Measurements from ENCODE around the gene KCNA1. TPM values are rescaled to one million over a fixed set of nuclear protein-coding genes. Genes with fewer than 3 reads are reported as not detected.

The KCNA1 gene
- total RNA-seq, 2 experiments from 2014 or later: not detected

- CTCF ChIA-PET: no interaction called here
- POLR2A ChIA-PET: no interaction called here
Measured at GRCh38 chr12:4957761-4958160, 48.1 kb downstream of the KCNA1 start.

DNA sequence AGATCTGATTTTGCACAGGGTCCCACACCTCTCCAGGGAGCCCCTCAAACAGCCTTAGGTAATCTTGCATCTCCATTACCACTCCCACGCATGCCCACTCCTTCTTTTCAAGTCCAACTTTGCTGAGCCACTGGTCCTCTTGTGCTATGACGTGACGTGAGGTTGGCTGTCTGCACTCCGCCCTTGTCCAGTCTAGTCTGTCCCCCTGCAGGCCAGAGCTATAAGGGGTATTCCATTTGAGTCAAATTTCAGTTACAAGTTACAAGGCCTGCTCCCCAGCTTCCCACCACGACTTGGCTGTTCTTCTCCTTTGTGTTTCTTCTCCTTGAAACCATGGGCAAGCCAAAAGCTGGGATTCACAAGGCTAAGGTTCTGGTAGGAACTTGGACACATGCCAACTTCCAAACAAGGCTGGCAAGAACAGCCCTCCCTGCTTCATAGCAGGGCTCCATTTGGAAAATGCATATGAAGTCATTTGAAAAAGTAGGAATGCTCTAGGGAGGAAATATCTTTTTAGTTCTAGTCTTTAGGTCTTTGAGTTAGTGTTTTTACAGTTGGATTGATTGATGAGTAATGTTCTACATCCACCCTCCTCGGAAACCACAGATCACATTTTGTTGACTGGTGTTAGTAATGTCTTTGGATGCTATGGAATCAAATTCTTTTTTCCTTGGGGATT lies 49.1 kb downstream of the KCNA1 start:
- POLR2A ChIA-PET: no interaction called here
- CTCF ChIA-PET: no interaction called here

- CTCF ChIA-PET: no interaction called here
- POLR2A ChIA-PET: no interaction called here
Measured at GRCh38 chr12:4959381-4959780, 49.7 kb downstream of the KCNA1 start.

DNA sequence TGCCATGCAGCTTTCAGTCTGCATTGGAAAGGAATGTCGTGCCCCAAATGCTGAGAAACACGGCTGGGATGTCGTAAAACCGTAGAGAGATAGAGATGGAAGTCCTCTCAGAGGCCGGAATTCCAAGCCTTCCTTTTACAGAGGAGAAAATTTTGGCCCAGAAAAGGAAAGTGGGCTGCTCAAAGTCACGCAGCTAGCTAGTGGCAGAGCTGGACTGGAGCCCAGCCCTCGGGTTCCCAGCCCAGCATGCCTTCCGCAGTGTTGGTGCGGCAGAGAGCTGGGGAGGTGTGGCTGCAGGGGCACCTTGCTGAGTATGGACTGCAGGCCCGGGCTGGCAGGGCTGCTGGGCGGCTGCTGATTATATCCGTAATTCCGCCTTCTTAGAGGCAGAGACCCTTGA lies 50.3 kb downstream of the KCNA1 start:
- POLR2A ChIA-PET: no interaction called here
- CTCF ChIA-PET: no interaction called here

DNA sequence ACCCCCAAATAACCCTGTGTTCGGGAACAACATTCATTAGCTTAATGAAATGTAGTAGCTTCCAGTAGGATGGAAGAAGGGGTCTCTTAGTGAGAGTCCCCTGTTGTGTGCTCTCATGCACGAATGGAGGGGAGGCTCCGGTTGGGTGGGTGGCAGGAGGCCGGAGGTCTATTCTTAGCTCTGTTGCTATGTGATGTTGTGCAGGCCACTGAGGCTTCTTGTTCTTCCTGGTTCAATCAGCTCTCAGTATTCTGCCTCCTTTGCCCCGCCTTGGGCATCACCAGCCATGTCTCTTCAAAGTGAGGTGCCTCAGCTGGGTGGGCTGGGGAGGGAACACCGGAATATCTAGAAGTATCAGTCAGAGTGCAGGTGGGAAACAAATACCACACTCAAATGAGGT lies 50.8 kb downstream of the KCNA1 start:
- POLR2A ChIA-PET: no interaction called here

GRCh38 chr12:4961311-4961710 lies 51.6 kb downstream of the KCNA1 start:
- ChIA-PET CTCF (no interaction called here), POLR2A (no interaction called here)

More for the DNA sequence above, 50.8 kb downstream of the KCNA1 start:
- CTCF ChIA-PET: no interaction called here

- ChIA-PET POLR2A (no interaction called here), CTCF (no interaction called here)
Measured at GRCh38 chr12:4962539-4963486, 53.1 kb downstream of the KCNA1 start.

Other genes starting within 250 kb of the KCNA1 start
- under 1 TPM; 0.21 to 0.27 TPM for gene GALNT8, start 189.5 kb upstream of the KCNA1 start, total RNA-seq
- gene KCNA5, start 134.0 kb downstream of the KCNA1 start, total RNA-seq: not detected

All from activated CD8-positive, alpha-beta memory T cell treated with anti-CD3 and anti-CD28 coated beads for 36 hours (primary cell).